Mucosa of descending colon (tissue), 3 donors: ENCODE results near the gene SSH2. TPM values are rescaled to one million over a fixed set of nuclear protein-coding genes. Genes with fewer than 3 reads are reported as not detected.

Source experiments
- ATAC-seq: fragments of 200-7000 bp; cut with Tn5 transposase; one replicate; pipeline ENCODE4 v1.9.1; 2020; ENCODE audit warnings: mild to moderate bottlenecking, moderate library complexity
- DNase-seq, 3 donors: peaks; one replicate each; pipeline ENCODE4 v3.0.0-alpha.2; 2020
- H3K36me3 ChIP-seq: fragments of 200-600 bp; one replicate; pipeline ENCODE4 v1.8.0; 2021; ENCODE audit warnings: low read depth, mild to moderate bottlenecking
- H3K4me1 ChIP-seq: fragments of 200-600 bp; one replicate; pipeline ENCODE4 v1.8.0; 2021; ENCODE audit warnings: low read depth, mild to moderate bottlenecking
- H3K4me3 ChIP-seq: fragments of 200-600 bp; one replicate; pipeline ENCODE4 v1.8.0; 2021; ENCODE audit warnings: mild to moderate bottlenecking
- H3K9me3 ChIP-seq: fragments of 200-600 bp; one replicate; pipeline ENCODE4 v1.8.0; 2021; ENCODE audit warnings: mild to moderate bottlenecking
- CTCF ChIP-seq: fragments of 200-600 bp; IDR thresholded peaks from one replicate; pipeline ENCODE4 v1.8.0; 2022; ENCODE audit warnings: antibody characterized with exemption, mild to moderate bottlenecking
- intact Hi-C, 2 donors: fragments of 100-400 bp; cut with DNase I in 1 of 2; cut with micrococcal nuclease in 1 of 2; formaldehyde crosslinking; loops; one replicate each; pipeline versions ENCODE4 v1.11.0 to v1.11.1; 2022; cut with DNase I, micrococcal nuclease
- total RNA-seq, 3 donors: library from RNA; stranded (reverse); fragmentation: NEBNext Ultra II Directional in 2 of 3; extraction: Animal tissue kit (Norgen Biotek cat#: 25700) in 2 of 3; gene quantifications; one replicate each; pipeline versions ENCODE4 v1.2.1 to v1.2.4, GENCODE V29; 2021 to 2023
- donor health status: DM: no; HTN: no; CAD: no; lungs with moderate emphysema.
- donor health status: DM: no; HTN: no; CAD: no.
- donor health status: DM: no; HTN: yes; CAD: no.

Gene SSH2
- total RNA-seq, 3 donors from 2014 or later = 32.1 to 47.8 (median 40.8) TPM

GRCh38 chr17:29648005-29648404 is 282.0 kb downstream of the SSH2 start:
- intact Hi-C loops = loop anchor here in 1 of 2 donors (10.0 kb wide), 1 partner anchor 137 kb away; no protein-coding TSS in a partner anchor
- H3K4me1 ChIP-seq = no peaks in the 10 kb centered on the region
- H3K36me3 ChIP-seq = peaks cover 4% of the 10 kb centered on the region
- H3K9me3 ChIP-seq = no peaks in the 10 kb centered on the region
- TF ChIP-seq CTCF = no peak
- DNase-seq (no peak), ATAC-seq (no peak)
- no peak overlapping the region for H3K4me3 ChIP-seq

GRCh38 chr17:29645515-29646051 is 284.4 kb downstream of the SSH2 start:
- H3K4me1 ChIP-seq = no peaks in the 10 kb centered on the region
- DNase-seq = peak in 1 of 3 donors; percentile 36
- no peak for TF ChIP-seq CTCF
- H3K4me3 ChIP-seq = no peak overlapping the region
- intact Hi-C loops = loop anchor here in 1 of 2 donors (10.0 kb wide), 1 partner anchor 139 kb away; no protein-coding TSS in a partner anchor
- H3K9me3 ChIP-seq = no peaks in the 10 kb centered on the region
- peak; percentile 53 for ATAC-seq
- no peaks in the 10 kb centered on the region for H3K36me3 ChIP-seq

GRCh38 chr17:29643817-29644160 is 286.2 kb downstream of the SSH2 start:
- no peak overlapping the region for H3K4me3 ChIP-seq
- ATAC-seq (no peak), DNase-seq (no peak)
- H3K4me1 ChIP-seq = no peaks in the 10 kb centered on the region
- H3K9me3 ChIP-seq = no peaks in the 10 kb centered on the region
- H3K36me3 ChIP-seq = no peaks in the 10 kb centered on the region
- no peak for TF ChIP-seq CTCF
- intact Hi-C loops = loop anchor here in 1 of 2 donors (10.0 kb wide), 1 partner anchor 141 kb away; no protein-coding TSS in a partner anchor

- no peaks in the 10 kb centered on the region for H3K36me3 ChIP-seq
- H3K4me1 ChIP-seq = no peaks in the 10 kb centered on the region
- no peak overlapping the region for H3K4me3 ChIP-seq
- no peaks in the 10 kb centered on the region for H3K9me3 ChIP-seq
- no peak for ATAC-seq
- intact Hi-C loops = loop anchor here in 1 of 2 donors (10.0 kb wide), 1 partner anchor 143 kb away; no protein-coding TSS in a partner anchor
- no peak for TF ChIP-seq CTCF
- no peak for DNase-seq
Observed at GRCh38 chr17:29642171-29642611, 287.8 kb downstream of the SSH2 start.

GRCh38 chr17:29640981-29641642 is 288.9 kb downstream of the SSH2 start:
- Histone ChIP-seq H3K9me3 (no peaks in the 10 kb centered on the region), H3K4me1 (no peaks in the 10 kb centered on the region), H3K4me3 (no peak overlapping the region), H3K36me3 (no peaks in the 10 kb centered on the region)
- DNase-seq = no peak
- intact Hi-C loops = loop anchor here in 1 of 2 donors (10.0 kb wide), 1 partner anchor 144 kb away; no protein-coding TSS in a partner anchor
- ATAC-seq = no peak
- TF ChIP-seq CTCF = no peak
